Activated T-helper 1 cell treated with anti-CD3 and anti-CD28 coated beads, Interleukin-12 subunit alpha, Interleukin-12 subunit beta, Interleukin-2, Interleukin-4 antibody, amounts not matched to agents 30 ng/mL and 10 ng/mL and 1 ng/mL, durations not matched to agents 14 hours and 24 hours and 36 hours (primary cell): ENCODE data around the gene EFHC1. TPM values are rescaled to one million over a fixed set of nuclear protein-coding genes. Genes with fewer than 3 reads are reported as not detected.

Experiments used
- DNase-seq: peaks from one replicate; pipeline ENCODE4 v3.0.0; 2021; ENCODE audit warnings: low spot score
- H3K27ac Mint-ChIP-seq: one replicate; pipeline ENCODE4 v1.8.0; 2021; ENCODE audit warnings: mild to moderate bottlenecking, mixed read lengths
- H3K27me3 Mint-ChIP-seq: one replicate; pipeline ENCODE4 v1.8.0; 2022; ENCODE audit warnings: mild to moderate bottlenecking, moderate library complexity, mixed read lengths; ENCODE audit not compliant: insufficient read depth
- H3K36me3 Mint-ChIP-seq: one replicate; pipeline ENCODE4 v1.8.0; 2021; ENCODE audit warnings: low read depth, mixed read lengths
- H3K4me1 Mint-ChIP-seq: one replicate; pipeline ENCODE4 v1.8.0; 2021; ENCODE audit warnings: low read depth, mixed read lengths
- H3K4me3 Mint-ChIP-seq: one replicate; pipeline ENCODE4 v1.8.0; 2021; ENCODE audit warnings: mild to moderate bottlenecking, moderate library complexity, mixed read lengths
- H3K9me3 Mint-ChIP-seq: one replicate; pipeline ENCODE4 v1.8.0; 2021; ENCODE audit warnings: mixed read lengths
- intact Hi-C: fragments of 100-400 bp; cut with micrococcal nuclease; formaldehyde crosslinking; loops from one replicate; pipeline ENCODE4 v1.15.1; 2024
- total RNA-seq: library from RNA; stranded (reverse); gene quantifications from 2 replicates; pipeline ENCODE4 v1.2.3, GENCODE V29; 2022

EFHC1 gene
- total RNA-seq, 1 donor from 2014 or later, result 0.70 TPM

- no peak overlapping the region for H3K4me3 Mint-ChIP-seq
- H3K27ac Mint-ChIP-seq, result no peak overlapping the region
- intact Hi-C loops, result loop anchor here (1.0 kb wide), 1 partner anchor 26 kb away; the partner anchor contains the start of gene PAQR8
- H3K36me3 Mint-ChIP-seq, result peaks cover 6% of the 10 kb centered on the region
- H3K4me1 Mint-ChIP-seq, result peaks cover 61% of the 10 kb centered on the region
- H3K9me3 Mint-ChIP-seq, result peaks cover 4% of the 10 kb centered on the region
- DNase-seq, result no peak
- peaks cover 4% of the 10 kb centered on the region for H3K27me3 Mint-ChIP-seq
Observed at GRCh38 chr6:52388790-52389189, 31.4 kb upstream of the EFHC1 start.

- intact Hi-C loops, result loop anchor here (1.0 kb wide), 1 partner anchor 27 kb away; the partner anchor contains the start of gene PAQR8
- peaks cover 4% of the 10 kb centered on the region for H3K9me3 Mint-ChIP-seq
- H3K4me3 Mint-ChIP-seq, result peak overlapping the region; percentile 66
- peaks cover 6% of the 10 kb centered on the region for H3K36me3 Mint-ChIP-seq
- H3K27ac Mint-ChIP-seq, result peak overlapping the region; percentile 63
- peaks cover 4% of the 10 kb centered on the region for H3K27me3 Mint-ChIP-seq
- H3K4me1 Mint-ChIP-seq, result peaks cover 61% of the 10 kb centered on the region
- no peak for DNase-seq
Observed at GRCh38 chr6:52389264-52389625, 30.9 kb upstream of the EFHC1 start.

- H3K4me1 Mint-ChIP-seq, result peaks cover 62% of the 10 kb centered on the region
- H3K36me3 Mint-ChIP-seq, result peaks cover 6% of the 10 kb centered on the region
- H3K9me3 Mint-ChIP-seq, result peaks cover 4% of the 10 kb centered on the region
- intact Hi-C loops, result loop anchor here (1.0 to 10.0 kb wide), 5 partner anchors 9 to 945 kb away; partner anchors contain the start of gene PAQR8
- peaks cover 4% of the 10 kb centered on the region for H3K27me3 Mint-ChIP-seq
- peak overlapping the region; percentile 88 for H3K27ac Mint-ChIP-seq
- DNase-seq, result peak; percentile 45
- peak overlapping the region; percentile 66 for H3K4me3 Mint-ChIP-seq
Observed at GRCh38 chr6:52389626-52390360, 30.3 kb upstream of the EFHC1 start.

- Mint-ChIP-seq H3K4me1 (peaks cover 58% of the 10 kb centered on the region), H3K27me3 (peaks cover 5% of the 10 kb centered on the region), H3K4me3 (peak overlapping the region; percentile 66), H3K27ac (peak overlapping the region; percentile 88), H3K36me3 (peaks cover 3% of the 10 kb centered on the region), H3K9me3 (no peaks in the 10 kb centered on the region)
- DNase-seq, result peak; percentile 68
- intact Hi-C loops, result loop anchor here (1.0 to 10.0 kb wide), 4 partner anchors 8 to 944 kb away; no protein-coding TSS in a partner anchor
Observed at GRCh38 chr6:52390361-52390727, 29.8 kb upstream of the EFHC1 start.

GRCh38 chr6:52391599-52391998 lies 28.5 kb upstream of the EFHC1 start:
- Mint-ChIP-seq H3K4me1 (peaks cover 70% of the 10 kb centered on the region), H3K9me3 (no peaks in the 10 kb centered on the region), H3K27ac (no peak overlapping the region), H3K4me3 (no peak overlapping the region), H3K27me3 (peaks cover 6% of the 10 kb centered on the region), H3K36me3 (no peaks in the 10 kb centered on the region)
- no peak for DNase-seq
- intact Hi-C loops, result loop anchor here (10.0 kb wide), 1 partner anchor 943 kb away; no protein-coding TSS in a partner anchor

GRCh38 chr6:52392944-52393343 lies 27.2 kb upstream of the EFHC1 start:
- Mint-ChIP-seq H3K27me3 (peaks cover 9% of the 10 kb centered on the region), H3K36me3 (no peaks in the 10 kb centered on the region), H3K4me3 (no peak overlapping the region), H3K9me3 (no peaks in the 10 kb centered on the region), H3K27ac (no peak overlapping the region), H3K4me1 (peaks cover 83% of the 10 kb centered on the region)
- intact Hi-C loops, result loop anchor here (10.0 kb wide), 1 partner anchor 942 kb away; no protein-coding TSS in a partner anchor
- DNase-seq, result no peak

- peaks cover 9% of the 10 kb centered on the region for H3K27me3 Mint-ChIP-seq
- peak overlapping the region; percentile 41 for H3K27ac Mint-ChIP-seq
- no peak for DNase-seq
- peak overlapping the region; percentile 32 for H3K4me3 Mint-ChIP-seq
- peaks cover 84% of the 10 kb centered on the region for H3K4me1 Mint-ChIP-seq
- no peaks in the 10 kb centered on the region for H3K36me3 Mint-ChIP-seq
- intact Hi-C loops, result loop anchor here (1.0 to 10.0 kb wide), 8 partner anchors 17 to 941 kb away; partner anchors contain the start of genes EFHC1, MCM3 and PAQR8
- H3K9me3 Mint-ChIP-seq, result no peaks in the 10 kb centered on the region
Observed at GRCh38 chr6:52393780-52394179, 26.4 kb upstream of the EFHC1 start.

GRCh38 chr6:52394251-52394666 lies 25.9 kb upstream of the EFHC1 start:
- intact Hi-C loops, result loop anchor here (1.0 to 10.0 kb wide), 8 partner anchors 17 to 941 kb away; partner anchors contain the start of genes EFHC1, MCM3 and PAQR8
- no peak for DNase-seq
- H3K36me3 Mint-ChIP-seq, result no peaks in the 10 kb centered on the region
- peaks cover 9% of the 10 kb centered on the region for H3K27me3 Mint-ChIP-seq
- peak overlapping the region; percentile 41 for H3K27ac Mint-ChIP-seq
- peaks cover 84% of the 10 kb centered on the region for H3K4me1 Mint-ChIP-seq
- H3K9me3 Mint-ChIP-seq, result no peaks in the 10 kb centered on the region
- peak overlapping the region; percentile 32 for H3K4me3 Mint-ChIP-seq

GRCh38 chr6:52395969-52396368 lies 24.2 kb upstream of the EFHC1 start:
- intact Hi-C loops, result loop anchor here (2.0 to 10.0 kb wide), 4 partner anchors 19 to 939 kb away; no protein-coding TSS in a partner anchor
- Mint-ChIP-seq H3K36me3 (no peaks in the 10 kb centered on the region), H3K9me3 (no peaks in the 10 kb centered on the region), H3K27me3 (peaks cover 9% of the 10 kb centered on the region), H3K4me3 (no peak overlapping the region), H3K4me1 (peaks cover 82% of the 10 kb centered on the region), H3K27ac (peak overlapping the region; percentile 3)
- no peak for DNase-seq

GRCh38 chr6:52399511-52400312 lies 20.4 kb upstream of the EFHC1 start:
- DNase-seq, result no peak
- peak overlapping the region; percentile 42 for H3K4me3 Mint-ChIP-seq
- intact Hi-C loops, result loop anchor here (1.0 to 10.0 kb wide), 6 partner anchors 37 to 935 kb away; partner anchors contain the start of gene PAQR8
- H3K36me3 Mint-ChIP-seq, result peaks cover 5% of the 10 kb centered on the region
- H3K4me1 Mint-ChIP-seq, result peaks cover 52% of the 10 kb centered on the region
- H3K9me3 Mint-ChIP-seq, result no peaks in the 10 kb centered on the region
- peaks cover 5% of the 10 kb centered on the region for H3K27me3 Mint-ChIP-seq
- peak overlapping the region; percentile 38 for H3K27ac Mint-ChIP-seq

GRCh38 chr6:52400313-52401041 lies 19.7 kb upstream of the EFHC1 start:
- Mint-ChIP-seq H3K27me3 (peaks cover 3% of the 10 kb centered on the region), H3K4me1 (peaks cover 50% of the 10 kb centered on the region), H3K9me3 (no peaks in the 10 kb centered on the region), H3K4me3 (no peak overlapping the region), H3K27ac (no peak overlapping the region), H3K36me3 (peaks cover 5% of the 10 kb centered on the region)
- intact Hi-C loops, result no loop called here
- DNase-seq, result no peak

GRCh38 chr6:52403086-52403485 lies 17.1 kb upstream of the EFHC1 start:
- intact Hi-C loops, result no loop called here
- no peak overlapping the region for H3K27ac Mint-ChIP-seq
- peaks cover 23% of the 10 kb centered on the region for H3K4me1 Mint-ChIP-seq
- H3K4me3 Mint-ChIP-seq, result no peak overlapping the region
- no peaks in the 10 kb centered on the region for H3K27me3 Mint-ChIP-seq
- H3K9me3 Mint-ChIP-seq, result no peaks in the 10 kb centered on the region
- H3K36me3 Mint-ChIP-seq, result peaks cover 5% of the 10 kb centered on the region
- no peak for DNase-seq
